OCI-LY7 (cell line): ENCODE data around the gene TECPR2. TPM values are rescaled to one million over a fixed set of nuclear protein-coding genes. Genes with fewer than 3 reads are reported as not detected.

Source experiments
- BruUV-seq: library from RNA; stranded (reverse); fragments of 400-500 nt; replicated peaks from 2 replicates; lab custom pipeline; 2021; lab: Mats Ljungman, UMichigan
- CTCF ChIA-PET: fragments of 300-600 bp; sonication (Branson Sonifier 250); formaldehyde crosslinking; loops from one replicate; lab custom pipeline; 2022; ENCODE audit warnings: antibody characterized with exemption; ENCODE audit not compliant: unreplicated experiment; lab: Charles Lee
- POLR2A ChIA-PET: fragments of 300-600 bp; sonication (Branson Sonifier 250); formaldehyde crosslinking; loops from one replicate; lab custom pipeline; 2022; ENCODE audit warnings: antibody characterized with exemption; lab: Charles Lee
- DNase-seq: peaks from one replicate; pipeline ENCODE4 v3.0.0-alpha.2; 2015; ENCODE audit warnings: low spot score
- H2AFZ ChIP-seq: fragments of 200-600 bp; sonication (generic), shearing (Covaris generic); 2 replicates; pipeline ENCODE4 v1.6.1; 2014; ENCODE audit warnings: mild to moderate bottlenecking, antibody characterized with exemption, low read length, moderate library complexity
- H3K27ac ChIP-seq: fragments of 200-600 bp; sonication (generic); 2 replicates; pipeline ENCODE4 v1.5.1; 2014; ENCODE audit warnings: mixed run types, low read depth, mild to moderate bottlenecking, moderate library complexity, low read length, inconsistent platforms; ENCODE audit not compliant: poor library complexity, severe bottlenecking
- H3K36me3 ChIP-seq: fragments of 200-600 bp; sonication (generic); 2 replicates; pipeline ENCODE4 v1.6.1; 2014; ENCODE audit warnings: mild to moderate bottlenecking, antibody characterized with exemption, low read length, moderate library complexity, mixed read lengths; ENCODE audit not compliant: insufficient read depth
- H3K4me1 ChIP-seq: fragments of 200-600 bp; sonication (generic); 2 replicates; pipeline ENCODE4 v1.5.1; 2014; ENCODE audit warnings: mild to moderate bottlenecking, low read length; ENCODE audit not compliant: insufficient read depth, poor library complexity, severe bottlenecking
- H3K4me2 ChIP-seq: fragments of 200-600 bp; sonication (generic); 2 replicates; pipeline ENCODE4 v1.6.1; 2014; ENCODE audit warnings: mild to moderate bottlenecking, low read length
- H3K4me3 ChIP-seq: fragments of 200-600 bp; sonication (generic); 2 replicates; pipeline ENCODE4 v1.5.1; 2014; ENCODE audit warnings: mild to moderate bottlenecking, low read depth, low read length; ENCODE audit not compliant: poor library complexity, severe bottlenecking
- H3K79me2 ChIP-seq: fragments of 200-600 bp; sonication (generic); 2 replicates; pipeline ENCODE4 v1.6.1; 2016; ENCODE audit warnings: low read depth, mild to moderate bottlenecking, low read length, moderate library complexity, mixed read lengths; ENCODE audit not compliant: insufficient read depth
- H3K9me2 ChIP-seq: fragments of 200-600 bp; sonication (generic); 2 replicates; pipeline ENCODE4 v1.6.1; 2016; ENCODE audit warnings: mild to moderate bottlenecking, low read length, mixed read lengths; ENCODE audit not compliant: insufficient read depth
- H3K9me3 ChIP-seq: fragments of 200-600 bp; sonication (generic); 2 replicates; pipeline ENCODE4 v1.6.1; 2014; ENCODE audit warnings: mild to moderate bottlenecking, mixed run types, low read length, mixed read lengths
- H4K20me1 ChIP-seq: fragments of 200-600 bp; sonication (generic); 2 replicates; pipeline ENCODE4 v1.6.1; 2014; ENCODE audit warnings: mild to moderate bottlenecking, antibody characterized with exemption, low read length, moderate library complexity, mixed read lengths; ENCODE audit not compliant: insufficient read depth
- EZH2phosphoT487 ChIP-seq: fragments of 200-600 bp; sonication (generic); IDR thresholded peaks from 2 replicates; pipeline ENCODE4 v1.6.1; 2018; ENCODE audit warnings: low read depth, borderline replicate concordance, mild to moderate bottlenecking, mixed run types, antibody characterized with exemption, low read length, moderate library complexity, mixed read lengths
- intact Hi-C: fragments of 100-400 bp; cut with micrococcal nuclease; formaldehyde crosslinking; loops from one replicate; pipeline ENCODE4 v1.10.0; 2022; ENCODE audit not compliant: unreplicated experiment
- total RNA-seq, 2 experiments: library from RNA; depleted of rRNA in 1 of 2; stranded (reverse); fragments of >200 nt in 1 of 2; shearing (Covaris generic) in 1 of 2; gene quantifications; 2 replicates each; pipeline ENCODE4 v1.2.3, GENCODE V29; 2014 to 2022
- TF ChIP-seq, protein P1 (sequence below): fragments of 200-600 bp; sonication (generic); conservative IDR thresholded peaks from 2 replicates; pipeline ENCODE4 v1.5.1; 2014; ENCODE audit warnings: mild to moderate bottlenecking, antibody characterized with exemption, low read length, moderate library complexity, mixed read lengths

The TECPR2 gene
- total RNA-seq, 2 experiments from 2014 or later, result 5.3 to 12.7 TPM

DNA sequence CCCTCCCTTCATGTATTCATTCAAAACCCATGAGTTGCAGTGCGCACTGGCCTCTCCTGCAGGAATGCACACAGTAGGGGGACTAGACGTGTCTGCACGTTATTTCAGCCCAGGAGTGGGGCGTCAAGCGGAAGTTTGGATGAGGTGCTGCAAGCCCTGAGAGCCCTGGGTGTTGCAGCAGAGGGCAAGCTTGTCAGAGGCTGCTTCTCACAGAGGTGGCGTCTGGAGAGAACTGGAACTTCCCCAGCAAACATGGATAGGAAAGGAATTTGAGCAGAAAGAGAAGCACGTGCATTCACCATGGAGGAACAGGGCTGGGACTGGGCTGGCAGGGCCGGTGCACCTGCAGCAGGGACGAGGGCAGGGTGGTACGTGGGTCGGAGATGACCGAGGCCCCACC is 64.9 kb downstream of the TECPR2 start:
- Histone ChIP-seq H4K20me1 (no peaks in the 10 kb centered on the region), H3K4me2 (no peak overlapping the region), H3K9me2 (no peaks in the 10 kb centered on the region), H2AFZ (no peak overlapping the region), H3K4me3 (no peak overlapping the region), H3K9me3 (no peaks in the 10 kb centered on the region), H3K4me1 (no peaks in the 10 kb centered on the region), H3K36me3 (no peaks in the 10 kb centered on the region), H3K79me2 (no peaks in the 10 kb centered on the region), H3K27ac (no peak overlapping the region)
- BruUV-seq, result no TSS peak
- DNase-seq, result no peak
- no peak for TF ChIP-seq EZH2phosphoT487
- TF ChIP-seq, protein P1, sequence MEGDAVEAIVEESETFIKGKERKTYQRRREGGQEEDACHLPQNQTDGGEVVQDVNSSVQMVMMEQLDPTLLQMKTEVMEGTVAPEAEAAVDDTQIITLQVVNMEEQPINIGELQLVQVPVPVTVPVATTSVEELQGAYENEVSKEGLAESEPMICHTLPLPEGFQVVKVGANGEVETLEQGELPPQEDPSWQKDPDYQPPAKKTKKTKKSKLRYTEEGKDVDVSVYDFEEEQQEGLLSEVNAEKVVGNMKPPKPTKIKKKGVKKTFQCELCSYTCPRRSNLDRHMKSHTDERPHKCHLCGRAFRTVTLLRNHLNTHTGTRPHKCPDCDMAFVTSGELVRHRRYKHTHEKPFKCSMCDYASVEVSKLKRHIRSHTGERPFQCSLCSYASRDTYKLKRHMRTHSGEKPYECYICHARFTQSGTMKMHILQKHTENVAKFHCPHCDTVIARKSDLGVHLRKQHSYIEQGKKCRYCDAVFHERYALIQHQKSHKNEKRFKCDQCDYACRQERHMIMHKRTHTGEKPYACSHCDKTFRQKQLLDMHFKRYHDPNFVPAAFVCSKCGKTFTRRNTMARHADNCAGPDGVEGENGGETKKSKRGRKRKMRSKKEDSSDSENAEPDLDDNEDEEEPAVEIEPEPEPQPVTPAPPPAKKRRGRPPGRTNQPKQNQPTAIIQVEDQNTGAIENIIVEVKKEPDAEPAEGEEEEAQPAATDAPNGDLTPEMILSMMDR, result no peak
- intact Hi-C loops, result no loop called here
- CTCF ChIA-PET, result no interaction called here
- POLR2A ChIA-PET, result no interaction called here

DNA sequence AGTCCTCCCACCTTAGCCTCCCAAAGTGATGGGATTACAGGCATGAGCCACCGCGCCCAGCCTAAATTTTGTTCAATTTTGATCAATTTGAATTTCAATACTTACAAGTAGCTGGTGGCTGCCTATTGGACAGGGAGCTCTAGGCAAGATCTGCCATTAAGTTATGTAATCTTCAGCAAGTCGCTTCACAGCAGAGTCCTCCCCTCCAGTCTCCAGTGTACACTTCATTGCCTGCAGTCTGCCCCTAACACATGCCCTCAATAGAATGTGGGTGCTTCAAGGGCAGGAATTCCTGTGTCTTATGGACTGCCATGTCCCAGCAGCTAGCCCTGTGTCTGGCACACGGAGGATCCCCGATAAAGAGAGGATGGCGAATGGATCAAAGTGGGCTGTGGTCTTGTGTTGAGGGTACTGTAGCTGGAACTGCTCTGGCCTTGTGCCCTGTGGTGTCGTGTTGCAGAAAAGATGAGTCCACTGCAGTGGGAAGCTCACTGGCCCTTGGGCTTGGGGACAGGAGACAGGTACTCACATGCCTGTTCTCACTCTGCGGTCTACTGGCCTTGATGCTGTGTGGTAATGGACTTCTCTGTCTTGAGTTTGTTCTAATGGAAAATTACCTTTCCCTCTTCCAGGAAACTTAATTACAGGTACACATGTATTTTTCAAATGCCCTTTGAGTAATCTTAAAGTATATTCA is 67.6 kb downstream of the TECPR2 start:
- Histone ChIP-seq H3K9me3 (no peaks in the 10 kb centered on the region), H3K4me1 (no peaks in the 10 kb centered on the region), H4K20me1 (no peaks in the 10 kb centered on the region), H3K27ac (no peak overlapping the region), H3K4me3 (no peak overlapping the region), H3K9me2 (no peaks in the 10 kb centered on the region), H3K36me3 (no peaks in the 10 kb centered on the region), H3K4me2 (no peak overlapping the region), H2AFZ (no peak overlapping the region), H3K79me2 (no peaks in the 10 kb centered on the region)
- POLR2A ChIA-PET, result interaction anchor here (0.5 kb wide), 1 partner anchor 706 kb away, joined by 3 read pairs; no protein-coding TSS in a partner anchor
- TF ChIP-seq EZH2phosphoT487, result no peak
- TF ChIP-seq, protein P1, result no peak
- intact Hi-C loops, result no loop called here
- no TSS peak for BruUV-seq
- DNase-seq, result no peak
- CTCF ChIA-PET, result no interaction called here

DNA sequence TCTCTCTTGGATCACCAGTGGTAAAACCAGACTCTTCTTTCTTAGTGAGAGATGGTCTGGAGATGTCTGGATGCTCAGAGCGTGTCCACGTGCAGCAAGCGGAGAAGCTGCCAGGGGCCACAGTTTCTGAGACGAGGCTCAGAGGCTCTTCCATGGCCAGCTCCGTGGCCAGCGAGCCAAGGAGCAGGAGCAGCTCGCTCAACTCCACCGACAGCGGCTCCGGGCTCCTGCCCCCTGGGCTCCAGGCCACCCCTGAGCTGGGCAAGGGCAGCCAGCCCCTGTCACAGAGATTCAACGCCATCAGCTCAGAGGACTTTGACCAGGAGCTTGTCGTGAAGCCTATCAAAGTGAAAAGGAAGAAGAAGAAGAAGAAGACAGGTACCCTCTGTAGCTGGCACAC is 69.0 kb downstream of the TECPR2 start:
- BruUV-seq, result no TSS peak
- ChIA-PET POLR2A (interaction anchor here (0.6 to 0.7 kb wide), 2 partner anchors 84 to 805 kb away, joined by 5 to 7 read pairs; no protein-coding TSS in a partner anchor), CTCF (no interaction called here)
- Histone ChIP-seq H3K9me2 (no peaks in the 10 kb centered on the region), H3K4me1 (no peaks in the 10 kb centered on the region), H3K27ac (no peak overlapping the region), H3K4me3 (no peak overlapping the region), H3K9me3 (no peaks in the 10 kb centered on the region), H3K36me3 (no peaks in the 10 kb centered on the region), H3K4me2 (no peak overlapping the region), H4K20me1 (no peaks in the 10 kb centered on the region), H2AFZ (no peak overlapping the region), H3K79me2 (no peaks in the 10 kb centered on the region)
- TF ChIP-seq EZH2phosphoT487, result no peak
- TF ChIP-seq, protein P1, result no peak
- DNase-seq, result no peak
- intact Hi-C loops, result no loop called here
